Umbilical cord (tissue), 2 donors: Measurements from ENCODE around the gene PRSS23. TPM values are rescaled to one million over a fixed set of nuclear protein-coding genes. Genes with fewer than 3 reads are reported as not detected.

Experiments used
- DNase-seq: peaks from one replicate; pipeline ENCODE4 v3.0.0-alpha.2; 2015; ENCODE audit warnings: low spot score
- total RNA-seq: library from RNA; depleted of rRNA; stranded (reverse); fragments of >200 nt; gene quantifications from one replicate; pipeline ENCODE4 v1.2.3, GENCODE V29; 2014; ENCODE audit warnings: low replicate concordance; ENCODE audit not compliant: insufficient read depth

The PRSS23 gene
- total RNA-seq, 1 donor from 2014 or later, result 157 TPM

GRCh38 chr11:86790867-86791849, 9.2 kb upstream of the PRSS23 start:
- DNase-seq, result no peak

- DNase-seq, result no peak
These were observed 8.2 kb upstream of the PRSS23 start for GRCh38 chr11:86792150-86792549.

- DNase-seq, result no peak
These were observed 7.0 kb upstream of the PRSS23 start for GRCh38 chr11:86793307-86793706.

- no peak for DNase-seq
These were observed 4.8 kb upstream of the PRSS23 start for GRCh38 chr11:86795511-86795910.

- peak; percentile 13 for DNase-seq
These were observed 4.4 kb upstream of the PRSS23 start for GRCh38 chr11:86795949-86796348.

GRCh38 chr11:86797133-86797532, 3.2 kb upstream of the PRSS23 start:
- no peak for DNase-seq

GRCh38 chr11:86798988-86799387, 1.4 kb upstream of the PRSS23 start:
- DNase-seq, result peak; percentile 81

- peak; percentile 23 for DNase-seq
These were observed 664 bp upstream of the PRSS23 start for GRCh38 chr11:86799680-86800075.

- no peak for DNase-seq
These were observed 574 bp downstream of the PRSS23 start for GRCh38 chr11:86800960-86801272.

- no peak for DNase-seq
These were observed 1.0 kb downstream of the PRSS23 start for GRCh38 chr11:86801364-86801763.

- no peak for DNase-seq
These were observed 1.8 kb downstream of the PRSS23 start for GRCh38 chr11:86802146-86802545.

- peak; percentile 33 for DNase-seq
These were observed 2.3 kb downstream of the PRSS23 start for GRCh38 chr11:86802601-86803051.

GRCh38 chr11:86803136-86804045, 3.0 kb downstream of the PRSS23 start:
- no peak for DNase-seq

GRCh38 chr11:86804951-86805350, 4.6 kb downstream of the PRSS23 start:
- DNase-seq, result no peak

- DNase-seq, result no peak
These were observed 5.5 kb downstream of the PRSS23 start for GRCh38 chr11:86805873-86806310.

GRCh38 chr11:86806903-86807302, 6.6 kb downstream of the PRSS23 start:
- no peak for DNase-seq

GRCh38 chr11:86807360-86807759, 7.0 kb downstream of the PRSS23 start:
- DNase-seq, result no peak

GRCh38 chr11:86809561-86809960, 9.2 kb downstream of the PRSS23 start:
- DNase-seq, result no peak

- DNase-seq, result peak; percentile 10
These were observed 9.9 kb downstream of the PRSS23 start for GRCh38 chr11:86810288-86810687.

- DNase-seq, result peak; percentile 18
These were observed 11.4 kb downstream of the PRSS23 start for GRCh38 chr11:86811637-86812321.

- no peak for DNase-seq
These were observed 12.0 kb downstream of the PRSS23 start for GRCh38 chr11:86812322-86812670.

GRCh38 chr11:86812981-86813380, 12.6 kb downstream of the PRSS23 start:
- no peak for DNase-seq
